Left lung (tissue), 10 donors: ENCODE results near the gene FOXI1. TPM values are rescaled to one million over a fixed set of nuclear protein-coding genes. Genes with fewer than 3 reads are reported as not detected.

Experiments used
- ATAC-seq: fragments of 200-7000 bp; cut with Tn5 transposase; one replicate; pipeline ENCODE4 v1.9.1; 2020; ENCODE audit warnings: moderate library complexity
- DNase-seq, 4 donors: peaks; one replicate each; pipeline ENCODE4 v3.0.0-alpha.2; 2013 to 2020
- H3K27ac ChIP-seq, 2 donors: fragments of 200-600 bp; sonication (generic) in 1 of 2; one replicate each; pipeline versions ENCODE4 v1.5.0 to v1.8.0; 2020 to 2021
- H3K27me3 ChIP-seq, 2 donors: fragments of 200-600 bp; sonication (generic) in 1 of 2; one replicate each; pipeline versions ENCODE4 v1.5.0 to v1.8.0; 2020 to 2021
- H3K36me3 ChIP-seq, 2 donors: fragments of 200-600 bp; sonication (generic) in 1 of 2; one replicate each; pipeline versions ENCODE4 v1.5.0 to v1.8.0; 2020 to 2021
- H3K4me1 ChIP-seq, 2 donors: fragments of 200-600 bp; one replicate each; pipeline ENCODE4 v1.8.0; 2021
- H3K4me3 ChIP-seq, 2 donors: fragments of 200-600 bp; sonication (generic) in 1 of 2; one replicate each; pipeline versions ENCODE4 v1.5.0 to v1.8.0; 2020 to 2021; ENCODE audit warnings: mild to moderate bottlenecking in 1 of 2
- H3K9me3 ChIP-seq, 2 donors: fragments of 200-600 bp; sonication (generic) in 1 of 2; one replicate each; pipeline versions ENCODE4 v1.5.0 to v1.8.0; 2020 to 2021
- intact Hi-C, 2 donors: fragments of 100-400 bp; cut with DNase I; formaldehyde crosslinking; loops; one replicate each; pipeline versions ENCODE4 v1.11.2 to v1.14.2; 2022
- polyA plus RNA-seq, 6 donors: library from polyadenylated mRNA; unstranded; fragments of 120-200 nt; gene quantifications; one replicate each; pipeline ENCODE4 v1.2.1, GENCODE V29; 2013; ENCODE audit not compliant: insufficient read length in 6 of 6
- total RNA-seq, 2 donors: library from RNA; stranded (reverse); fragmentation: NEBNext Ultra II Directional; extraction: Animal tissue kit (Norgen Biotek cat#: 25700); gene quantifications; one replicate each; pipeline ENCODE4 v1.2.1, GENCODE V29; 2021
- TF ChIP-seq, protein P1 (sequence below), 2 donors: fragments of 200-600 bp; sonication (generic) in 1 of 2; IDR thresholded peaks; one replicate each; pipeline versions ENCODE4 v1.5.0 to v1.8.0; 2021; ENCODE audit warnings: antibody characterized with exemption in 2 of 2
- donor health status: DM: no; HTN: yes; CAD: no.
- donor health status: DM: no; HTN: no; CAD: no.

FOXI1 gene
- total and polyA plus RNA-seq, 8 donors, result 0.07 to 0.09 TPM; not detected in 6

DNA sequence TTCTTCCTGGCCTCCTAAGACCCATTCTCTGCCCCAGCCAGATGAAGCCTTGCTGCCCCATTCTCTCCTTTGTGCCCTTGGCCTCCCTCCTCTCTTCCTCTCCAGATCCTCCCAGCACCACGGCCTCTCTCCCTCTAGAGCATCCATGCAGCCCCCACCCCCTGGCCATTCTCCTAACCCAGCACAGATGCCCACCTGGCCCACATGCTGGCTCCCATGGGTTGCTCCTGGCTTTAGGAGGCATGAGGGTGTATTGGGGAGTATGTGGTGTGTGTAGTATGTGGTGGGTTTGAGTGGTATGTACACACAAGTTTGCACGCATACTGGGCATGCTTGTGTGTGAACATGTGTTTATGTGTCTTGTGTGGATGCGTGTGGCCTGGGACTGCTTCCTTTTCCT, 47.1 kb downstream of the FOXI1 start:
- H3K36me3 ChIP-seq, result no peaks in the 10 kb centered on the region
- no peaks in the 10 kb centered on the region for H3K27me3 ChIP-seq
- H3K4me3 ChIP-seq, result no peak overlapping the region
- intact Hi-C loops, result no loop called here
- ATAC-seq (no peak), DNase-seq (no peak)
- H3K9me3 ChIP-seq, result no peaks in the 10 kb centered on the region
- H3K27ac ChIP-seq, result no peak overlapping the region
- no peaks in the 10 kb centered on the region for H3K4me1 ChIP-seq
- TF ChIP-seq, protein P1, sequence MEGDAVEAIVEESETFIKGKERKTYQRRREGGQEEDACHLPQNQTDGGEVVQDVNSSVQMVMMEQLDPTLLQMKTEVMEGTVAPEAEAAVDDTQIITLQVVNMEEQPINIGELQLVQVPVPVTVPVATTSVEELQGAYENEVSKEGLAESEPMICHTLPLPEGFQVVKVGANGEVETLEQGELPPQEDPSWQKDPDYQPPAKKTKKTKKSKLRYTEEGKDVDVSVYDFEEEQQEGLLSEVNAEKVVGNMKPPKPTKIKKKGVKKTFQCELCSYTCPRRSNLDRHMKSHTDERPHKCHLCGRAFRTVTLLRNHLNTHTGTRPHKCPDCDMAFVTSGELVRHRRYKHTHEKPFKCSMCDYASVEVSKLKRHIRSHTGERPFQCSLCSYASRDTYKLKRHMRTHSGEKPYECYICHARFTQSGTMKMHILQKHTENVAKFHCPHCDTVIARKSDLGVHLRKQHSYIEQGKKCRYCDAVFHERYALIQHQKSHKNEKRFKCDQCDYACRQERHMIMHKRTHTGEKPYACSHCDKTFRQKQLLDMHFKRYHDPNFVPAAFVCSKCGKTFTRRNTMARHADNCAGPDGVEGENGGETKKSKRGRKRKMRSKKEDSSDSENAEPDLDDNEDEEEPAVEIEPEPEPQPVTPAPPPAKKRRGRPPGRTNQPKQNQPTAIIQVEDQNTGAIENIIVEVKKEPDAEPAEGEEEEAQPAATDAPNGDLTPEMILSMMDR (IDR thresholded peaks at IDR 0.05), result no peak

DNA sequence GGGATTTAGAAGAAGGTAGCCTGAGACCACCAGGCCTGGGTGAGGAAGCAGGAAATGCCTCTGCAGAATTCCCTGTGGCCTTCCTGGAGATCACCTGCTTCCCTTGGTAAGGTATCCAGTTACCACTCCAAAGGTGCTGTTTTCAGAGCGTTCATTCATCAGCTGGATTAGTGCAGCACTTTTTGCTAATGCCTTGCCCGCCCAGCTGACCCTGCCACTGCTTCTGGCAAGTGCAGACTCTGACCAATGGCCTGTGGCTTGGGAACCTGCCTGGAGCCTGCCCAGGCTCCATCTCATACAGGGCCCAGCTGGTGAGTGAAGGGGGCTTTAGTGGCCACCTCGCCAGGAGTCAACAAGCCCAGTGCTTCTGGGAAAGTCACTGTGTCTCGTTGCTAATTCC, 48.6 kb downstream of the FOXI1 start:
- Histone ChIP-seq H3K9me3 (no peaks in the 10 kb centered on the region), H3K4me1 (no peaks in the 10 kb centered on the region), H3K27ac (no peak overlapping the region), H3K27me3 (no peaks in the 10 kb centered on the region), H3K4me3 (no peak overlapping the region), H3K36me3 (no peaks in the 10 kb centered on the region)
- ATAC-seq (no peak), DNase-seq (no peak)
- TF ChIP-seq, protein P1 (IDR thresholded peaks at IDR 0.05), result no peak
- intact Hi-C loops, result no loop called here

DNA sequence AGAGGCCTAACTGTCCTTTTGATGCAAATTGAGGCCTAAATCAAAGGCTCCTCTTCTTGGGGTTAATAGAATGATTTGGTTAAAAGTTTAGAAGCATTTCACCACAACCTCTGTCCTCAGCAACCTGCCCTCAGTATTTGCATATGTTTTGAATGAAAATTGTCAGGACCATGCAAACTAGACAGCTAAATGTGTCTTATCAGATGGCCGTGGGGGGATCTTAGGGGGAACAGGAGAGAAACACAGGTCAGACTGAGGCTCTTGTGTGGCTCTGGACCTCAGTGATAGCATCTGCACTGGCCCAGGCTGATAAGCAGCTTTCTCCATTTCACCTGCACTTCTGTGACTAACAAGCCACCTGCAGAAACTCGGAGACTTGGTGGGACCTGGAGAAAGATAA, 49.0 kb downstream of the FOXI1 start:
- H3K27me3 ChIP-seq, result no peaks in the 10 kb centered on the region
- TF ChIP-seq, protein P1 (IDR thresholded peaks at IDR 0.05), result no peak
- intact Hi-C loops, result no loop called here
- DNase-seq (no peak), ATAC-seq (no peak)
- H3K4me3 ChIP-seq, result no peak overlapping the region
- H3K27ac ChIP-seq, result no peak overlapping the region
- no peaks in the 10 kb centered on the region for H3K9me3 ChIP-seq
- no peaks in the 10 kb centered on the region for H3K4me1 ChIP-seq
- H3K36me3 ChIP-seq, result no peaks in the 10 kb centered on the region

DNA sequence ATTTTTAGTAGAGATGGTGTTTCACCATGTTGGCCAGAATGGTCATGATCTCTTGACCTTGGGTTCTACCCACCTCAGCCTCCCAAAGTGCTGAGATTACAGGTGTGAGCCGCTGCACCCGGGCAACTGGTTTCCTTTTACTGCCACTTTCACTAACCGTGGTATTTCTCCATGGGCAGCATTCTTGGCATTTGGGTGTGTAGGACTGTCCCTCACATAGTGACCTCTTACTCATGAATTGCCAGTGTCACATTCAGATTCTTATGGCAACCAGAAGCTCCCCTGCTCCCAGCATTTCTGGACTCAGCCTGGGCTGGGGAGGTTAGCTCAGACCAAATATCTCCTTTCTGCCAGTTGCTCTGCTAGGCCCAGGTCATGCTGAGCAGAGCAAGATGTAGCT, 50.1 kb downstream of the FOXI1 start:
- DNase-seq (no peak), ATAC-seq (no peak)
- Histone ChIP-seq H3K27ac (no peak overlapping the region), H3K9me3 (no peaks in the 10 kb centered on the region), H3K4me3 (no peak overlapping the region), H3K4me1 (no peaks in the 10 kb centered on the region), H3K36me3 (no peaks in the 10 kb centered on the region), H3K27me3 (no peaks in the 10 kb centered on the region)
- TF ChIP-seq, protein P1 (IDR thresholded peaks at IDR 0.05), result no peak
- intact Hi-C loops, result no loop called here

DNA sequence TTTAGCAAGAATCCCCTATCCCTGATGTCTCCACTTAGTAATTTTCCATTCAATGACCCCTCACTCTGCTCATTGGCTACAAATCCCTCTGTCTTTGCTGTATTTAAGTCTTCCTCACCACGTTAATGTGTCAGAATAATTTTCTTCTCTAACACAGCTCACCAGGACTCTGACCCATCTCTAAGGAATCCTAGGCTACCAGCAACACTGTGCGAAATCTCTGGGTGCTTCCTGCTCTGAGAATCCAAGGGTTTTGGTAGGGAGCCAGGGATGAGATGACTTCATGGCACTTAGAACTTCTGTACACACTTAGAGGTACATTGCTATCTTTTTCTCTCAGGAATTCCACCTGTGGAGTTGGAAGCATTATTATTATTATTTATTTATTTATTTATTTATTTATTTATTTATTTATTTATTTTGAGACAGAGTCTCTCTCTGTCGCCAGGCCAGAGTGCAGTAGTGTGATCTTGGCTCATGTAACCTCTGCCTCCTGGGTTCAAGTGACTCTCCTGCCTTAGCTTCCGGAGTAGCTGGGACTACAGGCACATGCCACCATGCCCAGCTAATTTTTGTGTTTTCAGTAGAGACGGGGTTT, 53.5 kb downstream of the FOXI1 start:
- ATAC-seq (no peak), DNase-seq (no peak)
- Histone ChIP-seq H3K36me3 (no peaks in the 10 kb centered on the region), H3K4me3 (no peak overlapping the region), H3K27ac (no peak overlapping the region), H3K4me1 (no peaks in the 10 kb centered on the region), H3K9me3 (no peaks in the 10 kb centered on the region), H3K27me3 (no peaks in the 10 kb centered on the region)
- TF ChIP-seq, protein P1 (IDR thresholded peaks at IDR 0.05), result no peak
- intact Hi-C loops, result no loop called here

Other genes with a start within 250 kb of the FOXI1 start
- gene INSYN2B, start 125.4 kb upstream of the FOXI1 start, total RNA-seq, result under 1 TPM; 0.10 to 0.58 TPM
- 1 to 10 TPM; 3.8 to 7.0 (median 4.4) TPM for gene INSYN2B, start 125.4 kb upstream of the FOXI1 start, polyA plus RNA-seq
- gene C5orf58, start 127.1 kb downstream of the FOXI1 start, total RNA-seq, result not detected
- gene C5orf58, start 127.1 kb downstream of the FOXI1 start, polyA plus RNA-seq, result under 1 TPM; 0.34 to 0.72 (median 0.43) TPM
- 100 to 1,000 TPM in 1 of 2 donors, 10 to 100 TPM in 1; 37.3 to 110 TPM for gene LCP2, start 191.9 kb downstream of the FOXI1 start, total RNA-seq
- gene LCP2, start 191.9 kb downstream of the FOXI1 start, polyA plus RNA-seq, result 10 to 100 TPM in 1 of 6 donors, 1 to 10 TPM in 5; 7.0 to 10.5 (median 9.2) TPM